ENCODE measurements around the gene PLCG2.

DNA sequence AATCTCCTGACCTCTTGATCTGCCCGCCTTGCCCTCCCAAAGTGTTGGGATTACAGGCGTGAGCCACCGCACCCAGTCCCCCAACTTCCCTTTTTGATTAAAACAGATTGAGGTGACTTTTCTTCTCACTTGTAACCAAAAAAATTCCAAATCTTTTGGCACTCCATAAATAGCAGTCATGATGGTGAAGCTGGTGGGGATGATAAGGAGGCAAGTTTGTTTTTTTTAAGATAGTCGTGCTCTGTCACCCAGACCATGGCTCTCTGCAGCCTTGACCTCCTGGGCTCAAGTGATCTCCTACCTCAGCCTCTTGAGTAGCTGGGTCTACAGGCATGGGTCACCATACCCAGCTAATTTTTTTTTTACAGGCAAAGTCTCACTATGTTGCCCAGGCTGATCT lies 34.7 kb upstream of the PLCG2 start:
- TF ChIP-seq TEAD4 (IDR thresholded peaks at IDR 0.05) (no peak), FOXM1 (IDR thresholded peaks at IDR 0.05; ENCODE audit: borderline replicate concordance, low read depth) (no peak)
- TF ChIP-seq, protein P1, sequence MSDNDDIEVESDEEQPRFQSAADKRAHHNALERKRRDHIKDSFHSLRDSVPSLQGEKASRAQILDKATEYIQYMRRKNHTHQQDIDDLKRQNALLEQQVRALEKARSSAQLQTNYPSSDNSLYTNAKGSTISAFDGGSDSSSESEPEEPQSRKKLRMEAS (IDR thresholded peaks at IDR 0.05): no peak
